Glutamatergic neuron (in vitro differentiated cells): Measurements from ENCODE around the gene USP13. TPM values are rescaled to one million over a fixed set of nuclear protein-coding genes. Genes with fewer than 3 reads are reported as not detected.

ENCODE experiments used
- DNase-seq: peaks from one replicate; pipeline ENCODE4 v3.0.0; 2022
- H3K27ac Mint-ChIP-seq: one replicate; pipeline ENCODE4 v1.8.0; 2020; ENCODE audit warnings: mild to moderate bottlenecking, mixed read lengths, inconsistent platforms; ENCODE audit not compliant: unreplicated experiment
- H3K27me3 Mint-ChIP-seq: one replicate; pipeline ENCODE4 v1.8.0; 2020; ENCODE audit warnings: mild to moderate bottlenecking, moderate library complexity, mixed read lengths, inconsistent platforms; ENCODE audit not compliant: unreplicated experiment
- H3K36me3 Mint-ChIP-seq: one replicate; pipeline ENCODE4 v1.8.0; 2020; ENCODE audit warnings: mild to moderate bottlenecking, mixed read lengths, inconsistent platforms; ENCODE audit not compliant: unreplicated experiment
- H3K4me1 Mint-ChIP-seq: one replicate; pipeline ENCODE4 v1.8.0; 2020; ENCODE audit warnings: mild to moderate bottlenecking, low read depth, mixed read lengths, inconsistent platforms; ENCODE audit not compliant: unreplicated experiment
- H3K4me3 Mint-ChIP-seq: one replicate; pipeline ENCODE4 v1.8.0; 2020; ENCODE audit warnings: mild to moderate bottlenecking, mixed read lengths, inconsistent platforms; ENCODE audit not compliant: unreplicated experiment
- H3K9me3 Mint-ChIP-seq: one replicate; pipeline ENCODE4 v1.8.0; 2020; ENCODE audit warnings: mild to moderate bottlenecking, moderate library complexity, mixed read lengths, inconsistent platforms; ENCODE audit not compliant: unreplicated experiment
- total RNA-seq: library from RNA; stranded (reverse); fragmentation: NEBNext Ultra II Directional; extraction: Animal tissue kit (Norgen Biotek cat#: 25700); gene quantifications from one replicate; pipeline ENCODE4 v1.2.1, GENCODE V29; 2021; ENCODE audit not compliant: unreplicated experiment
- TF ChIP-seq, protein P1 (sequence below): fragments of 200-600 bp; sonication (generic); IDR thresholded peaks from one replicate; pipeline ENCODE4 v1.5.0; 2021; ENCODE audit not compliant: partially characterized antibody, unreplicated experiment

Gene USP13
- total RNA-seq, 1 donor from 2014 or later, result 28.5 TPM

- no peak for DNase-seq
Measured at GRCh38 chr3:179666030-179666429, 13.2 kb downstream of the USP13 start.

DNA sequence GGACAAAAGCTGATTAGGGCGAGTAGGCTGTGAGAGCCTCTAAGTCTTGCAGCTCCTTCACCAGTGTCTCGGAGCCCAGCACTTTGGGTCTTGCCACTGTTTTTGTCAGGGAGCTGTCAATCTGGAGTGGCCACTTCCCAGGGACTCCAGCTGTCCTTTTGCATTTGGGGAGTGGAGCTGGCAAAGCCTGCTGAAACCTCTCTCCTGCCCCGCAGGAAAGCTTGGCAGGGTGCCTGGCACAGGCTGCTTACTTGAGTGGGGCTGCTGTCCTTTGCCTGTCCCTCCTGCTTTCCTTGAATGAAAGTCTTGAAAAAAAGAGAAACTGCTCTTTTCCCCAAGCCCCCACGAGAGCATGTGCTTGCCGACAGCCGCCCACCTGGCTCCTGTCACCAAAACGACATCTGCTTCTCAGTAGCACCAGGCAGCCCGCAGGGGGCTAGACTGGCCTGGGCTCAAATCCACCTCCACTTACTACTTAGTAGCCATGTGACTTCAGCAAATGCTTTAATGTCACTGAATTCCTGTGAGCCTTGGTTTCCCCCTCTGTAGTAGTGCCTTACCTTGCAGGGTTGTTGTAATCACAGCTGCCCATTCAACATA lies 13.7 kb downstream of the USP13 start:
- Mint-ChIP-seq H3K27ac (peak overlapping the region; percentile 91), H3K4me1 (peaks cover 68% of the 10 kb centered on the region), H3K27me3 (peaks cover 5% of the 10 kb centered on the region), H3K9me3 (peaks cover 16% of the 10 kb centered on the region), H3K36me3 (no peaks in the 10 kb centered on the region), H3K4me3 (peak overlapping the region; percentile 74)
- TF ChIP-seq, protein P1, sequence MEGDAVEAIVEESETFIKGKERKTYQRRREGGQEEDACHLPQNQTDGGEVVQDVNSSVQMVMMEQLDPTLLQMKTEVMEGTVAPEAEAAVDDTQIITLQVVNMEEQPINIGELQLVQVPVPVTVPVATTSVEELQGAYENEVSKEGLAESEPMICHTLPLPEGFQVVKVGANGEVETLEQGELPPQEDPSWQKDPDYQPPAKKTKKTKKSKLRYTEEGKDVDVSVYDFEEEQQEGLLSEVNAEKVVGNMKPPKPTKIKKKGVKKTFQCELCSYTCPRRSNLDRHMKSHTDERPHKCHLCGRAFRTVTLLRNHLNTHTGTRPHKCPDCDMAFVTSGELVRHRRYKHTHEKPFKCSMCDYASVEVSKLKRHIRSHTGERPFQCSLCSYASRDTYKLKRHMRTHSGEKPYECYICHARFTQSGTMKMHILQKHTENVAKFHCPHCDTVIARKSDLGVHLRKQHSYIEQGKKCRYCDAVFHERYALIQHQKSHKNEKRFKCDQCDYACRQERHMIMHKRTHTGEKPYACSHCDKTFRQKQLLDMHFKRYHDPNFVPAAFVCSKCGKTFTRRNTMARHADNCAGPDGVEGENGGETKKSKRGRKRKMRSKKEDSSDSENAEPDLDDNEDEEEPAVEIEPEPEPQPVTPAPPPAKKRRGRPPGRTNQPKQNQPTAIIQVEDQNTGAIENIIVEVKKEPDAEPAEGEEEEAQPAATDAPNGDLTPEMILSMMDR, result peak; percentile 20
- peak; percentile 66 for DNase-seq

More at GRCh38 chr3:179666030-179666429, 13.2 kb downstream of the USP13 start:
- Mint-ChIP-seq H3K4me3 (peak overlapping the region; percentile 56), H3K9me3 (peaks cover 16% of the 10 kb centered on the region), H3K36me3 (no peaks in the 10 kb centered on the region), H3K27me3 (peaks cover 5% of the 10 kb centered on the region), H3K27ac (peak overlapping the region; percentile 91), H3K4me1 (peaks cover 71% of the 10 kb centered on the region)
- TF ChIP-seq, protein P1, result no peak

DNA sequence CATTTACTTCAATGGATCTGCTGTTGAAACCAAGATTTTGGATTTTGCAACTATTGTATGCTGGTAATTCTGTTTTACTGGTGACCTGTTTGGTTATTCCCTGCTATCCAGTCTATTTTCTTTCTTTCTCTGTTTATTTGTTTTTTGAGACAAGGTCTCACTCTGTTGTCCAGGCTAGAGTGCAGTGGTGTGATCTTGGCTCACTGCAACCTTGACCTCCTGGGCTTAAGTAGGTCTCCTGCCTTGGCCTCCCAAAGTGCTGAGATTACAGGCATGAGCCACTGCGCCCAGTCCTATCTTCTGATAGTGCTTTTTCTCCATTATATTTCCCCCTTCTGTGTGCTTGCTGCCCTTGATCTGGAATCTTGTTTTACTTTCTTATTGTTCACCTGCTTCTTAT lies 15.6 kb downstream of the USP13 start:
- no peak for DNase-seq
- Mint-ChIP-seq H3K27ac (peak overlapping the region; percentile 28), H3K9me3 (peaks cover 17% of the 10 kb centered on the region), H3K4me3 (no peak overlapping the region), H3K36me3 (no peaks in the 10 kb centered on the region), H3K4me1 (peaks cover 60% of the 10 kb centered on the region), H3K27me3 (peaks cover 5% of the 10 kb centered on the region)
- TF ChIP-seq, protein P1, result no peak

DNA sequence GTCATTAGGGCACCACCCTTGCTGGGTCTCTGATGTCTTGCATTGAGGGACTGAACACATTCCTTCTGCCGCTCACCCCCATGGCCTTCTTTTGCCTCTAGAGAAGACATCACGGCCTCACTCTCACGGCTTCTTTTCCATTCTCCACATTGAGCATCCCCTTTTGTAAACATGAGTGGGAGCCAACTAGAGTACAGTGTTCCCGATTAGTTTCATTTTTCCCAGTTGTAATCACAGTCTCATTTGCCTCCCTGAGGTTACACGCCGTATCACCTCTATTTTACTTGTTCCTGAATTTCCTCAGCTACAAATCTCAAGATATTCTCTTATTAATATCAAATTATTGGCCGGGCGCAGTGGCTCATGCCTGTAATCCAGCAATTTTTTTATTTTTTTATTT lies 17.5 kb downstream of the USP13 start:
- Mint-ChIP-seq H3K27me3 (peaks cover 5% of the 10 kb centered on the region), H3K4me1 (peaks cover 48% of the 10 kb centered on the region), H3K4me3 (peak overlapping the region; percentile 56), H3K27ac (peak overlapping the region; percentile 44), H3K9me3 (peaks cover 15% of the 10 kb centered on the region), H3K36me3 (no peaks in the 10 kb centered on the region)
- DNase-seq, result no peak
- TF ChIP-seq, protein P1, result no peak

- peaks cover 7% of the 10 kb centered on the region for H3K9me3 Mint-ChIP-seq
- no peak overlapping the region for H3K27ac Mint-ChIP-seq
- H3K27me3 Mint-ChIP-seq, result no peaks in the 10 kb centered on the region
- no peak overlapping the region for H3K4me3 Mint-ChIP-seq
- H3K4me1 Mint-ChIP-seq, result peaks cover 42% of the 10 kb centered on the region
- TF ChIP-seq, protein P1, result no peak
- H3K36me3 Mint-ChIP-seq, result no peaks in the 10 kb centered on the region
- DNase-seq, result no peak
Measured at GRCh38 chr3:179671309-179671708, 18.5 kb downstream of the USP13 start.
